ENCODE measurements around the gene KIF2C. TPM values are rescaled to one million over a fixed set of nuclear protein-coding genes. Genes with fewer than 3 reads are reported as not detected.
A peak's percentile ranks its signal among the peaks of the same experiment; 100 is the strongest.

The KIF2C gene
- polyA plus RNA-seq, 3 donors = 0.13 to 0.29 (median 0.24) TPM

GRCh38 chr1:44740179-44740617, 561 bp downstream of the KIF2C start:
- H3K4me2 ChIP-seq (replicated peaks; ENCODE audit: extremely low read depth, low read length, poor library complexity, severe bottlenecking) = peak overlapping the region; percentile 98
- intact Hi-C loops (cut with micrococcal nuclease) = loop anchor here in 1 of 2 donors (5.0 kb wide), 1 partner anchor 37 kb away; the partner anchor contains the start of gene RPS8
- H2AFZ ChIP-seq (ENCODE audit: insufficient read depth, low read depth, low read length, poor library complexity, severe bottlenecking) = peak overlapping the region; percentile 90

DNA sequence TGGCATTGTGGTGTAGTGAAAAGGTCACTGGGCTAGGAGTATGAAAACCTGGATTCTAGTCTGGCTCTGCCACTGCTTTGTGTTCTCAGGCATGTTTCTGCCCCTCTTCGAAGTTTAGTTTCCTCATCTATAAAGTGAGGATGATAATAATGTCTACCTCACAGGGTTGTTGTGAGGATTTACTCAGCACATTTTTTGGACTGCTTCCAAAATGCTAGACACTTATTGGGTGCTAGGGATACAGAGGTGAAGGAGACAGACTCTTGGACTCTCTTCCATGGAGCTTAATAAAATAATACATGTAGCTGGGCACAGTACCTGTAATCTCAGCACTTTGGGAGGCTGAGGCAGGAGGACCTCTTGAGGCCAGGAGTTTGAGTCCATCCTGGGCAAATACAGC, 3.6 kb downstream of the KIF2C start:
- Mint-ChIP-seq H3K4me3 (no peak overlapping the region), H3K27ac (peak overlapping the region in 2 of 7 donors; percentile 15 to 55), H3K36me3 (peaks cover 21 to 55% of the 10 kb centered on the region in 2 donors), H3K4me1 (peaks cover 21% of the 10 kb centered on the region), H3K9me3 (peaks cover 0 to 2% (median 0%) of the 10 kb centered on the region in 7 donors), H3K27me3 (ENCODE audit: low read depth in 3 of 3) (no peaks in the 10 kb centered on the region)
- H2AFZ ChIP-seq (ENCODE audit: insufficient read depth, low read depth, low read length, poor library complexity, severe bottlenecking) = no peak overlapping the region
- peaks cover 15 to 21% of the 10 kb centered on the region in 2 donors for H3K4me1 ChIP-seq (ENCODE audit: control insufficient read depth in 1 of 2, insufficient read depth in 2 of 2, low read length in 2 of 2)
- WGBS (ENCODE audit: insufficient coverage) = no CpG with 5 or more reads among the region's 1 CpG
- H3K9me3 ChIP-seq (replicated peaks in 1 of 2; ENCODE audit: control insufficient read depth in 1 of 2, insufficient read depth in 1 of 2, low read length in 2 of 2) = no peaks in the 10 kb centered on the region
- H3K79me2 ChIP-seq (ENCODE audit: insufficient read depth, low read length) = peaks cover 74% of the 10 kb centered on the region
- TF ChIP-seq, protein P1, sequence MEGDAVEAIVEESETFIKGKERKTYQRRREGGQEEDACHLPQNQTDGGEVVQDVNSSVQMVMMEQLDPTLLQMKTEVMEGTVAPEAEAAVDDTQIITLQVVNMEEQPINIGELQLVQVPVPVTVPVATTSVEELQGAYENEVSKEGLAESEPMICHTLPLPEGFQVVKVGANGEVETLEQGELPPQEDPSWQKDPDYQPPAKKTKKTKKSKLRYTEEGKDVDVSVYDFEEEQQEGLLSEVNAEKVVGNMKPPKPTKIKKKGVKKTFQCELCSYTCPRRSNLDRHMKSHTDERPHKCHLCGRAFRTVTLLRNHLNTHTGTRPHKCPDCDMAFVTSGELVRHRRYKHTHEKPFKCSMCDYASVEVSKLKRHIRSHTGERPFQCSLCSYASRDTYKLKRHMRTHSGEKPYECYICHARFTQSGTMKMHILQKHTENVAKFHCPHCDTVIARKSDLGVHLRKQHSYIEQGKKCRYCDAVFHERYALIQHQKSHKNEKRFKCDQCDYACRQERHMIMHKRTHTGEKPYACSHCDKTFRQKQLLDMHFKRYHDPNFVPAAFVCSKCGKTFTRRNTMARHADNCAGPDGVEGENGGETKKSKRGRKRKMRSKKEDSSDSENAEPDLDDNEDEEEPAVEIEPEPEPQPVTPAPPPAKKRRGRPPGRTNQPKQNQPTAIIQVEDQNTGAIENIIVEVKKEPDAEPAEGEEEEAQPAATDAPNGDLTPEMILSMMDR (IDR thresholded peaks at IDR 0.05) = no peak
- DNase-seq = no peak
- no peak overlapping the region for H3K9ac ChIP-seq (ENCODE audit: insufficient read depth, low read length, poor library complexity, severe bottlenecking)
- H3K27ac ChIP-seq (ENCODE audit: low read depth in 1 of 2, low read length in 2 of 2) = peak overlapping the region in 1 of 2 donors; percentile 59
- H3K4me2 ChIP-seq (replicated peaks; ENCODE audit: extremely low read depth, low read length, poor library complexity, severe bottlenecking) = no peak overlapping the region
- no peaks in the 10 kb centered on the region for H4K20me1 ChIP-seq (ENCODE audit: insufficient read depth, low read length)
- H3K4me3 ChIP-seq (replicated peaks in 1 of 3; ENCODE audit: low read depth in 2 of 3, low read length in 3 of 3) = no peak overlapping the region
- intact Hi-C loops (cut with micrococcal nuclease) = loop anchor here in 1 of 2 donors (5.0 kb wide), 1 partner anchor 34 kb away; the partner anchor contains the start of gene RPS8
- H3K36me3 ChIP-seq (replicated peaks in 1 of 2; ENCODE audit: control insufficient read depth in 1 of 2, insufficient read depth in 2 of 2, low read length in 2 of 2) = peaks cover 18 to 47% of the 10 kb centered on the region in 2 donors
- no peaks in the 10 kb centered on the region for H3K27me3 ChIP-seq (ENCODE audit: control insufficient read depth in 2 of 2, insufficient read depth in 2 of 2, low read length in 2 of 2)

More at GRCh38 chr1:44740179-44740617, 561 bp downstream of the KIF2C start:
- Mint-ChIP-seq H3K4me1 (peaks cover 23% of the 10 kb centered on the region), H3K27me3 (ENCODE audit: low read depth in 3 of 3) (peaks cover 0 to 5% (median 0%) of the 10 kb centered on the region in 3 donors), H3K36me3 (peaks cover 15 to 35% of the 10 kb centered on the region in 2 donors), H3K27ac (peak overlapping the region in 5 of 7 donors; percentile 59 to 98 (median 95)), H3K4me3 (peak overlapping the region; percentile 95 to 96), H3K9me3 (peaks cover 0 to 2% (median 0%) of the 10 kb centered on the region in 7 donors)
- Histone ChIP-seq H3K36me3 (replicated peaks in 1 of 2; ENCODE audit: control insufficient read depth in 1 of 2, insufficient read depth in 2 of 2, low read length in 2 of 2) (peaks cover 4 to 24% of the 10 kb centered on the region in 2 donors), H3K27me3 (ENCODE audit: control insufficient read depth in 2 of 2, insufficient read depth in 2 of 2, low read length in 2 of 2) (no peaks in the 10 kb centered on the region), H3K9me3 (replicated peaks in 1 of 2; ENCODE audit: control insufficient read depth in 1 of 2, insufficient read depth in 1 of 2, low read length in 2 of 2) (no peaks in the 10 kb centered on the region), H3K27ac (ENCODE audit: low read depth in 1 of 2, low read length in 2 of 2) (peak overlapping the region in 1 of 2 donors; percentile 95), H3K4me3 (replicated peaks in 1 of 3; ENCODE audit: low read depth in 2 of 3, low read length in 3 of 3) (peak overlapping the region; percentile 51 to 93 (median 73)), H4K20me1 (ENCODE audit: insufficient read depth, low read length) (no peaks in the 10 kb centered on the region), H3K79me2 (ENCODE audit: insufficient read depth, low read length) (peaks cover 49% of the 10 kb centered on the region), H3K9ac (ENCODE audit: insufficient read depth, low read length, poor library complexity, severe bottlenecking) (no peak overlapping the region), H3K4me1 (ENCODE audit: control insufficient read depth in 1 of 2, insufficient read depth in 2 of 2, low read length in 2 of 2) (peaks cover 15 to 21% of the 10 kb centered on the region in 2 donors)
- no peak for DNase-seq
- 4% methylated on average over 13 of the region's 14 CpGs for WGBS (ENCODE audit: insufficient coverage)
- TF ChIP-seq, protein P1 (IDR thresholded peaks at IDR 0.05) = no peak

All from CD14-positive monocyte (primary cell).